ACC112 (cell line): Measurements from ENCODE around the gene PSMD4.
"Not testable (repeated sequence)": the region's sequence is repeated elsewhere in the genome, so short reads cannot be mapped to it uniquely, and the experiment has no call there.

Experiments used
- H2AFZ ChIP-seq: fragments of 200-600 bp; sonication (generic); one replicate; pipeline ENCODE4 v1.6.0; 2017; ENCODE audit warnings: antibody characterized with exemption, low read length; ENCODE audit not compliant: unreplicated experiment
- H3K27ac ChIP-seq: fragments of 200-600 bp; sonication (generic); 2 replicates; pipeline ENCODE4 v1.5.1; 2014; ENCODE audit warnings: low read depth, mild to moderate bottlenecking, antibody characterized with exemption, low read length, moderate library complexity
- H3K27me3 ChIP-seq: fragments of 200-600 bp; sonication (generic); 2 replicates; pipeline ENCODE4 v1.6.1; 2014; ENCODE audit warnings: mild to moderate bottlenecking, antibody characterized with exemption, low read length, moderate library complexity, mixed read lengths; ENCODE audit not compliant: insufficient read depth
- H3K36me3 ChIP-seq: fragments of 200-600 bp; sonication (generic); 2 replicates; pipeline ENCODE4 v1.6.1; 2016; ENCODE audit warnings: mild to moderate bottlenecking, antibody characterized with exemption, low read length, moderate library complexity, mixed read lengths; ENCODE audit not compliant: insufficient read depth
- H3K4me1 ChIP-seq: fragments of 200-600 bp; sonication (generic); one replicate; pipeline ENCODE4 v1.6.1; 2016; ENCODE audit warnings: low read length, mixed read lengths; ENCODE audit not compliant: insufficient read depth, unreplicated experiment, control insufficient read depth
- H3K4me3 ChIP-seq: fragments of 200-600 bp; sonication (generic); 2 replicates; pipeline ENCODE4 v1.5.1; 2014; ENCODE audit warnings: mild to moderate bottlenecking, low read depth, low read length
- H3K79me2 ChIP-seq: fragments of 200-600 bp; sonication (generic); one replicate; pipeline ENCODE4 v1.6.0; 2016; ENCODE audit warnings: low read length; ENCODE audit not compliant: control insufficient read depth, unreplicated experiment, insufficient read depth

The PSMD4 gene

GRCh38 chr1:151273924-151274466 lies 19.5 kb downstream of the PSMD4 start:
- no peaks in the 10 kb centered on the region for H3K4me1 ChIP-seq
- H2AFZ ChIP-seq = no peak overlapping the region
- no peak overlapping the region for H3K27ac ChIP-seq
- H3K4me3 ChIP-seq = no peak overlapping the region
- H3K27me3 ChIP-seq = no peaks in the 10 kb centered on the region
- no peaks in the 10 kb centered on the region for H3K36me3 ChIP-seq
- no peaks in the 10 kb centered on the region for H3K79me2 ChIP-seq

GRCh38 chr1:151275341-151275740 lies 20.8 kb downstream of the PSMD4 start:
- not testable (repeated sequence) for H3K36me3 ChIP-seq, H2AFZ ChIP-seq, H3K4me3 ChIP-seq, H3K79me2 ChIP-seq, H3K27me3 ChIP-seq, H3K4me1 ChIP-seq, H3K27ac ChIP-seq

DNA sequence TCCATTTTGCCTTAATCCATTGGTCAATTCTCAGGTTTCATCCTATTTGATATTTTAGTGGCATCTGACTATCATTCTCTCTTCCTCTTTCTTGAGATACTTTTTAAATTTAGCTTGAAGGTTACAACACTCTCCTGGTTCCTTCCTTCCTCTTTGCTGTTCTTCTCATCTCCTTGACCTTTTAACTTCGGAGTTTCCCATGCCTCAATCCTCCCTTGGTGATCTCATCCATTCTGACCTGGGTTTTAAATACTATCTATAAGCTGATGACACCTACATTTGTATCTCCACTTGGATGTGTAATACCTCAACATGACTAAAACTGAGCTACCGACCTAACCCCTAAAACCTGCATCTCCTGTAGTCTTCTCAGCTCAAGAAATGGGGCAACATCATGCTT lies 22.7 kb downstream of the PSMD4 start:
- Histone ChIP-seq H3K4me1 (no peaks in the 10 kb centered on the region), H3K36me3 (no peaks in the 10 kb centered on the region), H2AFZ (no peak overlapping the region), H3K27me3 (no peaks in the 10 kb centered on the region), H3K79me2 (no peaks in the 10 kb centered on the region), H3K27ac (no peak overlapping the region), H3K4me3 (no peak overlapping the region)

DNA sequence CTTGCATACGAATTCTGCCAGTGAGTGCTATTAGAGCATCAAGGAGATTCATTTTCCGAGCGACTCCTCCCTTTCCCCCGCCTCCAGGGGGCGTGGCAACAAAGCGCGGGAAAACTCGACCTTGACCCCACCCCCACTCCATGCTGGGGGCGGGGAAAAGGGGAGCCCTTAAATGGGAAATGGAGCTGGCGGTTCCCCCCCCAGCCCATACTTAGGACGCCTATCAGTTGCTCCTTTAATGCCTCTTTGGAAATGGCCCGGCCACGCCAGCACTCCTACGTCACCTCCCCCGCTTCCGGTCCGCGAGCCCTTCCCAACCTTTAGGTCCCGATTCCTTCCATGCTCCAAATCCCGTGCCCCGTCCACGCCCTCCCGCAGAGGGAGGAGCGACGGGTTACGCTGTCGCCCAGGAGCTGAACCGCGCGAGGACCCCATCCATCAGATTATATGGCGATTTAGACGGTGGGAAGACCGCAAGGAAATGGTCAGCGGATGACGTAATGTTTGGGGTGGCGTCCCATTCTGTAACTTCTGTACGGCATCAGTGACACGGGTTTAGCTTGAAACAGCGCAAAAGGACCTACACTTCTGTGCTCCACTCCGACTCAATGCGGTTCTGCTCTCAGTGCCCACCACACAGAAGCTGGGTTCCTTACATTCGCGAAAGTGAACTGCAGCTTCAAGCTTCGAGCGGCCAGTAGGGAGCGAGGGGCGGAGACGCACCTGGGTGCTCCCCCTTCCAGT lies 26.9 kb downstream of the PSMD4 start:
- H3K4me1 ChIP-seq = peaks cover 13% of the 10 kb centered on the region
- H3K4me3 ChIP-seq = peak overlapping the region; percentile 81
- peaks cover 20% of the 10 kb centered on the region for H3K79me2 ChIP-seq
- H2AFZ ChIP-seq = peak overlapping the region; percentile 35
- H3K27ac ChIP-seq = peak overlapping the region; percentile 94
- H3K27me3 ChIP-seq = no peaks in the 10 kb centered on the region
- no peaks in the 10 kb centered on the region; the same call in 1 of the 2 replicates for H3K36me3 ChIP-seq

DNA sequence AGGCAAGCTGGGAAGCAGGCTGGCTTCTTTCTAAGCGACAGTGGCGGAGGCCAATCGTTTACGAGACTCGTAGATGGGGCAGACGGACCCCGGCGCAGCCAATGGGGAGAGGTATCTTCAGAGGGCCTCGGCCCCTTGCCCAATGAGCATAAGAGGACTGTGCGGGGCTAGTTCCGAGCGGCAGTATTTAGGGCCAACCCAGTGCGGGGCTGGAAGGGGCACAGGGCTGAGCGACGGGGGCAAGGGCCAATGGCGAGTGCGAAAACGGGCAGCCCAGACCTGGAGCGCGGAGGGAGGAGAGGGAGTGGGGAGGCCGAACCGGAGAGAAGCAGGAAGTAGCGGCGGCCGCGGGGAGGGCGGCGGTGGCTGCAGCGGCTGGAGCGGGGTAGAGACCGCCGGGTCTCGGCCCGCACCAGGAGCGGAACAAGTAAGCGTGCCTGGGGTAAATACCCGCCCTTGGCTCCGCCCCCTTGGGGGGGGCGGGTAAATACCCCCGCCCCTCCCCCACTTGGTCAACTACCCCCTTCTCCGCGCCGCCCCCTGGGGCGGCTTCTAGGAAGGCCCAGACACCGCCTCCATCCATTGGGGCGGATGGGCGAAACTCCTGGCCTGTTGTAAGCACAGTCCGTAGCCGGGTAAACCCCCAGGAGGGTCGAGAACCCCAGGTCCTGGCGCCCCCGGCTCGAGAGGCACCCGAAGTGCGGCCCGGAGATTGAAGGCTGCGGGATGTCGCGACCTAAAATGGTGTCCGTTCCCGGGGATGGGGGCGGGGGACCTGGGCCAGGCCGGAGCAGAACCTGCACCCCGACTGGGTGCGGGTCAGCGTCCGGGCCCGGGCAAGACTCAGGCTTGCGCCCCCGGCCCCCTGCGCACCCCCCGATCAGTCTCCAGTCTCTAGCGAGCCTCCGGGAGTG lies 27.7 kb downstream of the PSMD4 start, which contains the start of gene ZNF687:
Gene ZNF687 (plus strand): TSS at position 331 of the 914 bp plus-strand sequence. CDS start 3,993 bp downstream, outside the sequence.
- no peaks in the 10 kb centered on the region for H3K27me3 ChIP-seq
- H3K79me2 ChIP-seq = peaks cover 20% of the 10 kb centered on the region
- peak within 1 kb of the TSS; percentile 73 for H2AFZ ChIP-seq

GRCh38 chr1:151282883-151283725 lies 28.6 kb downstream of the PSMD4 start:
- Histone ChIP-seq H3K36me3 (no peaks in the 10 kb centered on the region; the same call in 1 of the 2 replicates), H3K27ac (peak overlapping the region; percentile 94), H3K79me2 (peaks cover 20% of the 10 kb centered on the region), H3K4me1 (peaks cover 13% of the 10 kb centered on the region), H3K27me3 (no peaks in the 10 kb centered on the region), H2AFZ (peak overlapping the region; percentile 73), H3K4me3 (peak overlapping the region; percentile 81)

More for the DNA sequence above, 27.7 kb downstream of the PSMD4 start, which contains the start of gene ZNF687:
- Histone ChIP-seq H3K4me3 (peak within 1 kb of the TSS; percentile 81), H3K27ac (peak within 1 kb of the TSS; percentile 94), H3K36me3 (no peaks in the 10 kb centered on the region; the same call in 1 of the 2 replicates), H3K4me1 (peaks cover 13% of the 10 kb centered on the region)

GRCh38 chr1:151284013-151284577 lies 29.6 kb downstream of the PSMD4 start:
- H3K4me3 ChIP-seq = peak overlapping the region; percentile 81
- H3K36me3 ChIP-seq = no peaks in the 10 kb centered on the region; the same call in 1 of the 2 replicates
- H3K4me1 ChIP-seq = peaks cover 13% of the 10 kb centered on the region
- H3K27me3 ChIP-seq = no peaks in the 10 kb centered on the region
- H2AFZ ChIP-seq = no peak overlapping the region
- peaks cover 20% of the 10 kb centered on the region for H3K79me2 ChIP-seq
- no peak overlapping the region for H3K27ac ChIP-seq

GRCh38 chr1:151286619-151287340 lies 32.2 kb downstream of the PSMD4 start:
- H3K36me3 ChIP-seq = no peaks in the 10 kb centered on the region; the same call in 1 of the 2 replicates
- H3K27ac ChIP-seq = no peak overlapping the region
- no peak overlapping the region for H3K4me3 ChIP-seq
- H2AFZ ChIP-seq = no peak overlapping the region
- H3K27me3 ChIP-seq = no peaks in the 10 kb centered on the region
- peaks cover 20% of the 10 kb centered on the region for H3K79me2 ChIP-seq
- H3K4me1 ChIP-seq = peaks cover 13% of the 10 kb centered on the region

DNA sequence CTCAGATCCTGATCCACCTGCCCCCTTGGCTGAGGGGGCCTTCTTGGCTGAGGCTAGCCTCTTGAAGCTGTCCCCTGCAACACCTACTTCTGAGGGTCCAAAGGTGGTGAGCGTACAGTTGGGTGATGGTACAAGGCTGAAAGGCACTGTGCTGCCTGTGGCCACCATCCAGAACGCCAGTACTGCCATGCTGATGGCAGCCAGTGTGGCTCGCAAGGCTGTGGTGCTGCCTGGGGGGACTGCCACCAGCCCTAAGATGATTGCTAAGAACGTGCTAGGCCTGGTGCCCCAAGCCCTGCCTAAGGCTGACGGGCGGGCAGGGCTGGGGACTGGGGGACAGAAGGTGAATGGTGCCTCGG lies 32.8 kb downstream of the PSMD4 start:
- H3K27me3 ChIP-seq = no peaks in the 10 kb centered on the region
- H2AFZ ChIP-seq = no peak overlapping the region
- H3K36me3 ChIP-seq = no peaks in the 10 kb centered on the region; the same call in 1 of the 2 replicates
- peaks cover 20% of the 10 kb centered on the region for H3K79me2 ChIP-seq
- peaks cover 13% of the 10 kb centered on the region for H3K4me1 ChIP-seq
- H3K4me3 ChIP-seq = no peak overlapping the region
- no peak overlapping the region for H3K27ac ChIP-seq
